Neural cell (in vitro differentiated cells): Measurements from ENCODE around the gene CD226. TPM values are rescaled to one million over a fixed set of nuclear protein-coding genes. Genes with fewer than 3 reads are reported as not detected.

Experiments
- H2AFZ ChIP-seq: fragments of 200-600, 300-800 bp; sonication (generic), shearing (Covaris generic); 2 replicates; pipeline ENCODE4 v1.6.0; 2014; ENCODE audit warnings: low read depth, mild to moderate bottlenecking, antibody characterized with exemption, low read length, moderate library complexity
- H3F3A ChIP-seq: fragments of 200-600 bp; shearing (Covaris generic); 2 replicates; pipeline ENCODE4 v1.6.1; 2016; ENCODE audit warnings: mild to moderate bottlenecking, moderate library complexity, mixed read lengths, antibody characterized with exemption, low read length; ENCODE audit not compliant: insufficient read depth, poor library complexity, severe bottlenecking
- H3K27ac ChIP-seq: fragments of 200-600, 300-800 bp; sonication (generic), shearing (Covaris generic); 2 replicates; pipeline ENCODE4 v1.5.1; 2014; ENCODE audit warnings: mild to moderate bottlenecking, low read length, moderate library complexity
- H3K27me3 ChIP-seq: fragments of 300-800, 200-600 bp; sonication (generic), shearing (Covaris generic); 2 replicates; pipeline ENCODE4 v1.6.0; 2014; ENCODE audit warnings: mild to moderate bottlenecking, low read depth, low read length, moderate library complexity; ENCODE audit not compliant: insufficient read depth
- H3K36me3 ChIP-seq: fragments of 300-800, 200-600 bp; sonication (generic), shearing (Covaris generic); 2 replicates; pipeline ENCODE4 v1.5.1; 2014; ENCODE audit warnings: mild to moderate bottlenecking, antibody characterized with exemption, low read length, moderate library complexity; ENCODE audit not compliant: insufficient read depth
- H3K4me2 ChIP-seq: fragments of 300-800, 200-600 bp; sonication (generic), shearing (Covaris generic); 2 replicates; pipeline ENCODE4 v1.6.0; 2014; ENCODE audit warnings: mild to moderate bottlenecking, low read length
- H3K4me3 ChIP-seq: fragments of 300-800, 200-600 bp; sonication (generic), shearing (Covaris generic); 2 replicates; pipeline ENCODE4 v1.5.1; 2014; ENCODE audit warnings: mild to moderate bottlenecking, low read length, moderate library complexity
- H3K79me2 ChIP-seq: fragments of 200-600 bp; shearing (Covaris generic); replicated peaks from 2 replicates; pipeline ENCODE4 v1.6.0; 2014; ENCODE audit warnings: mild to moderate bottlenecking, low read length, moderate library complexity; ENCODE audit not compliant: insufficient read depth
- H3K9ac ChIP-seq: fragments of 300-800, 200-600 bp; sonication (generic), shearing (Covaris generic); 2 replicates; pipeline ENCODE4 v1.6.1; 2016; ENCODE audit warnings: mild to moderate bottlenecking, low read length, mixed read lengths
- H3K9me2 ChIP-seq: fragments of 200-600 bp; shearing (Covaris generic); 2 replicates; pipeline ENCODE4 v1.6.1; 2016; ENCODE audit warnings: mild to moderate bottlenecking, low read length, mixed read lengths; ENCODE audit not compliant: insufficient read depth
- H3K9me3 ChIP-seq: fragments of 200-600, 300-800 bp; sonication (generic), shearing (Covaris generic); 2 replicates; pipeline ENCODE4 v1.6.1; 2016; ENCODE audit warnings: mild to moderate bottlenecking, mixed run types, low read length, moderate library complexity, mixed read lengths
- H4K20me1 ChIP-seq: fragments of 200-600 bp; shearing (Covaris generic); 2 replicates; pipeline ENCODE4 v1.6.1; 2016; ENCODE audit warnings: mild to moderate bottlenecking, mixed run types; ENCODE audit not compliant: insufficient read depth
- EP300 ChIP-seq: fragments of 450-650 bp; conservative IDR thresholded peaks from 2 replicates; pipeline ENCODE4 v1.6.1; 2014; ENCODE audit warnings: antibody characterized with exemption, mild to moderate bottlenecking, moderate library complexity; ENCODE audit not compliant: poor library complexity, severe bottlenecking
- EZH2 ChIP-seq: fragments of 200-600, 300-800 bp; shearing (Covaris generic), sonication (generic); IDR thresholded peaks from 2 replicates; pipeline ENCODE4 v1.6.1; 2014; ENCODE audit warnings: antibody characterized with exemption, low read length, borderline replicate concordance, mild to moderate bottlenecking; ENCODE audit not compliant: insufficient read depth, poor library complexity, severe bottlenecking
- MXI1 ChIP-seq: fragments of 450-650 bp; conservative IDR thresholded peaks from 2 replicates; pipeline ENCODE4 v1.6.1; 2014; ENCODE audit warnings: antibody characterized with exemption, mild to moderate bottlenecking; ENCODE audit not compliant: poor library complexity, severe bottlenecking
- POLR2AphosphoS5 ChIP-seq: IDR thresholded peaks from 2 replicates; pipeline ENCODE4 v1.6.1; 2012
- RAD21 ChIP-seq: fragments of 450-650 bp; conservative IDR thresholded peaks from 2 replicates; pipeline ENCODE4 v1.6.1; 2014; ENCODE audit warnings: antibody characterized with exemption, mild to moderate bottlenecking, moderate library complexity
- SMC3 ChIP-seq: fragments of 450-650 bp; conservative IDR thresholded peaks from 2 replicates; pipeline ENCODE4 v1.6.1; 2014; ENCODE audit warnings: antibody characterized with exemption, mild to moderate bottlenecking, moderate library complexity; ENCODE audit not compliant: poor library complexity
- TAF1 ChIP-seq: IDR thresholded peaks from 2 replicates; pipeline ENCODE4 v1.6.1; 2012; ENCODE audit warnings: low read depth
- polyA plus RNA-seq: library from polyadenylated mRNA; depleted of rRNA; stranded (reverse); fragments of >200 nt; gene quantifications from 2 replicates; pipeline ENCODE4 v1.2.3, GENCODE V29; 2014
- TF ChIP-seq, protein P1 (sequence below): IDR thresholded peaks from 2 replicates; pipeline ENCODE4 v1.6.1; 2012; ENCODE audit warnings: borderline replicate concordance
- TF ChIP-seq, protein P2 (sequence below): fragments of 450-650 bp; IDR thresholded peaks from 2 replicates; pipeline ENCODE4 v1.5.1; 2014; ENCODE audit warnings: antibody characterized with exemption, mild to moderate bottlenecking, moderate library complexity; ENCODE audit not compliant: poor library complexity, severe bottlenecking

Gene CD226
- polyA plus RNA-seq, 1 donor from 2014 or later = 0.11 TPM

DNA sequence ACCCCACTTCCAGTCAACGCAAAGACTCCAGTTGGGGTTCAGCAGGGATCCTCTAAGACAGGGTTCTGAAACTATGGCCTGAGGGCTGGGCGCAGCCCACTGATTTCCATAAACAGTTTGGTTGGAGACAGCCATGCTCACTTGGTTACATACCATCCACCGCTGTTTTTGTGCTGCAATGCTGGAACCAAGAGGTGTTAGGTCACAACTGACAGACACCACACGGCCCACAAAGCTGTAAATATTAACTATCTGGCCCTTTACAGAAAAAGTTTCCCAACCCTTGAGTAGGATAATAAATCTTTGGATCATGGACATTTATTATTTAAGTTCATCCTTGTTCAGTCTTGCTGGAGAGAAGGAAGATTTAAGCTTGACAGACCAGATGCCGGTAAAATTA lies 8.4 kb upstream of the CD226 start:
- TF ChIP-seq POLR2AphosphoS5 = no peak
- TF ChIP-seq RAD21 = no peak
- no peak for TF ChIP-seq TAF1
- TF ChIP-seq, protein P1, sequence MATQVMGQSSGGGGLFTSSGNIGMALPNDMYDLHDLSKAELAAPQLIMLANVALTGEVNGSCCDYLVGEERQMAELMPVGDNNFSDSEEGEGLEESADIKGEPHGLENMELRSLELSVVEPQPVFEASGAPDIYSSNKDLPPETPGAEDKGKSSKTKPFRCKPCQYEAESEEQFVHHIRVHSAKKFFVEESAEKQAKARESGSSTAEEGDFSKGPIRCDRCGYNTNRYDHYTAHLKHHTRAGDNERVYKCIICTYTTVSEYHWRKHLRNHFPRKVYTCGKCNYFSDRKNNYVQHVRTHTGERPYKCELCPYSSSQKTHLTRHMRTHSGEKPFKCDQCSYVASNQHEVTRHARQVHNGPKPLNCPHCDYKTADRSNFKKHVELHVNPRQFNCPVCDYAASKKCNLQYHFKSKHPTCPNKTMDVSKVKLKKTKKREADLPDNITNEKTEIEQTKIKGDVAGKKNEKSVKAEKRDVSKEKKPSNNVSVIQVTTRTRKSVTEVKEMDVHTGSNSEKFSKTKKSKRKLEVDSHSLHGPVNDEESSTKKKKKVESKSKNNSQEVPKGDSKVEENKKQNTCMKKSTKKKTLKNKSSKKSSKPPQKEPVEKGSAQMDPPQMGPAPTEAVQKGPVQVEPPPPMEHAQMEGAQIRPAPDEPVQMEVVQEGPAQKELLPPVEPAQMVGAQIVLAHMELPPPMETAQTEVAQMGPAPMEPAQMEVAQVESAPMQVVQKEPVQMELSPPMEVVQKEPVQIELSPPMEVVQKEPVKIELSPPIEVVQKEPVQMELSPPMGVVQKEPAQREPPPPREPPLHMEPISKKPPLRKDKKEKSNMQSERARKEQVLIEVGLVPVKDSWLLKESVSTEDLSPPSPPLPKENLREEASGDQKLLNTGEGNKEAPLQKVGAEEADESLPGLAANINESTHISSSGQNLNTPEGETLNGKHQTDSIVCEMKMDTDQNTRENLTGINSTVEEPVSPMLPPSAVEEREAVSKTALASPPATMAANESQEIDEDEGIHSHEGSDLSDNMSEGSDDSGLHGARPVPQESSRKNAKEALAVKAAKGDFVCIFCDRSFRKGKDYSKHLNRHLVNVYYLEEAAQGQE = no peak
- no peak for TF ChIP-seq SMC3
- no peak for TF ChIP-seq EP300
- Histone ChIP-seq H3K79me2 (no peaks in the 10 kb centered on the region), H3F3A (no peaks in the 10 kb centered on the region), H3K27me3 (no peaks in the 10 kb centered on the region), H3K9me2 (no peaks in the 10 kb centered on the region), H3K9me3 (no peaks in the 10 kb centered on the region), H4K20me1 (no peaks in the 10 kb centered on the region), H3K4me2 (no peak overlapping the region), H2AFZ (no peak overlapping the region), H3K4me3 (no peak overlapping the region), H3K27ac (no peak overlapping the region), H3K9ac (no peak overlapping the region), H3K36me3 (no peaks in the 10 kb centered on the region)

DNA sequence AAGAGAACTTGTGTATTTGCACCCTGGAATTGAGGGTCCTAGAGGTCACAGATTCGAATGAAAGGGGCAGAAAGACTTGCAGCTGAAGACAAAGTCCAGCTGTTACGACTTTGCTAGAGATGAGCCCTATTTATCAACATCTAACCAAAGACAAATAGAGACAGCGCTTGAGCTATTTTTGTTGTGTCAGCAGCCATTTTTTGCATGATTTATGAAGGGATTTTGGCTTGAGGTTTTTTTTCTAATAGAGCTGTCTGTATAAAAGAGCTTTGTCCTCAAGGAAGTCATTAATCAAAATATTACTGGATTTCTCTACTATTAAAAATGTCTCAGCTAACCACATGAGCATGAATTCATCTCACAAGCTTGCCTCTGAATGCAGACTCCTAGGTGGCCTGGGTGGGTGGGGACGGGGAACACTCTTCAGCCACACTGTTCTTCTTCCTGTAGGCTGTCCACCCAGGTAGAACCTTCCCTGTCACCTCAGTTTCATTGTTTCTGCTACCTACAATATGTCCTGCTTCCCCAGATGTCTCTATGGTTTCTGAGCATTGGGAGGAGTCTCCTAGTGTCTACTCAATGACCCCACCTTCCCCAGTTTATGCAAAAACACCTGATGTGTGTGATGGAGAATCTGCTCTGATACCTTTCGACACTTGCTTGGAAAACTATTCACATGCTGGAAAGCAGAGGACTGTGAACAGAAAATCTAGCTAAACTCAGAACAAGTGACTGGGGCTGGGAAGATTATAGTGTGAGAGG lies 7.2 kb upstream of the CD226 start:
- no peak overlapping the region for H3K4me3 ChIP-seq
- no peaks in the 10 kb centered on the region for H3K27me3 ChIP-seq
- H3K4me2 ChIP-seq = no peak overlapping the region
- no peaks in the 10 kb centered on the region for H3F3A ChIP-seq
- H3K9me3 ChIP-seq = no peaks in the 10 kb centered on the region
- H3K79me2 ChIP-seq = no peaks in the 10 kb centered on the region
- H4K20me1 ChIP-seq = no peaks in the 10 kb centered on the region
- no peak overlapping the region for H3K9ac ChIP-seq
- no peaks in the 10 kb centered on the region for H3K9me2 ChIP-seq
- H3K36me3 ChIP-seq = no peaks in the 10 kb centered on the region
- H2AFZ ChIP-seq = no peak overlapping the region
- H3K27ac ChIP-seq = no peak overlapping the region
- TF ChIP-seq POLR2AphosphoS5 (no peak), TAF1 (no peak), EZH2 (no peak), RAD21 (no peak), EP300 (no peak), MXI1 (no peak), SMC3 (no peak)
- TF ChIP-seq, protein P2, sequence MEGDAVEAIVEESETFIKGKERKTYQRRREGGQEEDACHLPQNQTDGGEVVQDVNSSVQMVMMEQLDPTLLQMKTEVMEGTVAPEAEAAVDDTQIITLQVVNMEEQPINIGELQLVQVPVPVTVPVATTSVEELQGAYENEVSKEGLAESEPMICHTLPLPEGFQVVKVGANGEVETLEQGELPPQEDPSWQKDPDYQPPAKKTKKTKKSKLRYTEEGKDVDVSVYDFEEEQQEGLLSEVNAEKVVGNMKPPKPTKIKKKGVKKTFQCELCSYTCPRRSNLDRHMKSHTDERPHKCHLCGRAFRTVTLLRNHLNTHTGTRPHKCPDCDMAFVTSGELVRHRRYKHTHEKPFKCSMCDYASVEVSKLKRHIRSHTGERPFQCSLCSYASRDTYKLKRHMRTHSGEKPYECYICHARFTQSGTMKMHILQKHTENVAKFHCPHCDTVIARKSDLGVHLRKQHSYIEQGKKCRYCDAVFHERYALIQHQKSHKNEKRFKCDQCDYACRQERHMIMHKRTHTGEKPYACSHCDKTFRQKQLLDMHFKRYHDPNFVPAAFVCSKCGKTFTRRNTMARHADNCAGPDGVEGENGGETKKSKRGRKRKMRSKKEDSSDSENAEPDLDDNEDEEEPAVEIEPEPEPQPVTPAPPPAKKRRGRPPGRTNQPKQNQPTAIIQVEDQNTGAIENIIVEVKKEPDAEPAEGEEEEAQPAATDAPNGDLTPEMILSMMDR = no peak
- TF ChIP-seq, protein P1 = no peak
